MG63 (cell line): Measurements from ENCODE around the gene AHCYL1. TPM values are rescaled to one million over a fixed set of nuclear protein-coding genes. Genes with fewer than 3 reads are reported as not detected.

ENCODE experiments used
- DNase-seq: peaks from one replicate; pipeline ENCODE4 v3.0.0-alpha.2; 2020
- H3K27me3 ChIP-seq: fragments of 250-450 bp; sonication (Bioruptor Pico); 2 replicates; pipeline ENCODE4 v1.5.1; 2020; ENCODE audit warnings: mild to moderate bottlenecking, moderate library complexity
- H3K36me3 ChIP-seq: fragments of 250-450 bp; sonication (Bioruptor Pico); 2 replicates; pipeline ENCODE4 v1.5.1; 2020; ENCODE audit warnings: mild to moderate bottlenecking, moderate library complexity
- H3K4me3 ChIP-seq: fragments of 250-450 bp; sonication (Bioruptor Pico); 2 replicates; pipeline ENCODE4 v1.5.1; 2020; ENCODE audit warnings: mild to moderate bottlenecking, moderate library complexity
- H3K9me3 ChIP-seq: fragments of 250-450 bp; sonication (Bioruptor Pico); 2 replicates; pipeline ENCODE4 v1.5.1; 2020; ENCODE audit warnings: mild to moderate bottlenecking, moderate library complexity
- total RNA-seq: library from RNA; depleted of rRNA; stranded (reverse); fragments of >200 nt; shearing (Covaris generic); gene quantifications from 2 replicates; pipeline ENCODE4 v1.2.3, GENCODE V29; 2014; ENCODE audit warnings: low replicate concordance

Gene AHCYL1
- total RNA-seq, 1 experiment from 2014 or later = 55.4 TPM

GRCh38 chr1:110038271-110038670 lies 53.7 kb downstream of the AHCYL1 start:
- H3K4me3 ChIP-seq = no peak overlapping the region
- H3K9me3 ChIP-seq = no peaks in the 10 kb centered on the region
- H3K36me3 ChIP-seq = peaks cover 77% of the 10 kb centered on the region
- no peaks in the 10 kb centered on the region for H3K27me3 ChIP-seq
- DNase-seq = no peak

- no peaks in the 10 kb centered on the region for H3K9me3 ChIP-seq
- H3K36me3 ChIP-seq = peaks cover 91% of the 10 kb centered on the region
- no peak for DNase-seq
- no peak overlapping the region for H3K4me3 ChIP-seq
- no peaks in the 10 kb centered on the region for H3K27me3 ChIP-seq
These were observed 55.1 kb downstream of the AHCYL1 start for GRCh38 chr1:110039641-110040040.

DNA sequence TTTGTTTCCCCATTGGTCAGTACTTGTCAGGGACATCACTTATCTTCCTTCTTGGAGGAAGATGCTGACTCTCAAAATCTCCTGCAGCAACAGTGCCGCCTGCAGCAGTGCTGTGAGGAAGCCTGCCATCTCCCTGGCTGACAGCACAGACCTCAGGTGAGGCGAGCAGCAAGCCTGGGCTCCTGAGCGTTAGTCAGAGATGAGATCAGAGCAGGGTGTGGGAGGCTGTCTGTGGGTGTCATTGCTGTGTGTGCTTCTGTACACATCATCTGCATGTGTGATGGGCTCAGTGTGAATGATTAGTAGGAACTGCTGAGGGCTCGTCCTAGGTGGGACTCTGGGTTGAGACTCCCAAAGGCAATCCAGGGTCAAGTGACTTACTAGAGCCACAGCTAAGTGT lies 56.0 kb downstream of the AHCYL1 start:
- no peak for DNase-seq
- H3K36me3 ChIP-seq = peaks cover 98% of the 10 kb centered on the region

GRCh38 chr1:110043016-110043415 lies 58.5 kb downstream of the AHCYL1 start:
- H3K36me3 ChIP-seq = peaks cover 98% of the 10 kb centered on the region

More for the DNA sequence above, 56.0 kb downstream of the AHCYL1 start:
- H3K4me3 ChIP-seq = no peak overlapping the region
- H3K9me3 ChIP-seq = no peaks in the 10 kb centered on the region
- no peaks in the 10 kb centered on the region for H3K27me3 ChIP-seq

GRCh38 chr1:110047463-110047862 lies 62.9 kb downstream of the AHCYL1 start:
- H3K36me3 ChIP-seq = peaks cover 98% of the 10 kb centered on the region
- no peaks in the 10 kb centered on the region for H3K9me3 ChIP-seq
- H3K4me3 ChIP-seq = no peak overlapping the region
- no peak for DNase-seq
- no peaks in the 10 kb centered on the region for H3K27me3 ChIP-seq

More at GRCh38 chr1:110043016-110043415, 58.5 kb downstream of the AHCYL1 start:
- no peak for DNase-seq
- Histone ChIP-seq H3K27me3 (no peaks in the 10 kb centered on the region), H3K4me3 (no peak overlapping the region), H3K9me3 (no peaks in the 10 kb centered on the region)

DNA sequence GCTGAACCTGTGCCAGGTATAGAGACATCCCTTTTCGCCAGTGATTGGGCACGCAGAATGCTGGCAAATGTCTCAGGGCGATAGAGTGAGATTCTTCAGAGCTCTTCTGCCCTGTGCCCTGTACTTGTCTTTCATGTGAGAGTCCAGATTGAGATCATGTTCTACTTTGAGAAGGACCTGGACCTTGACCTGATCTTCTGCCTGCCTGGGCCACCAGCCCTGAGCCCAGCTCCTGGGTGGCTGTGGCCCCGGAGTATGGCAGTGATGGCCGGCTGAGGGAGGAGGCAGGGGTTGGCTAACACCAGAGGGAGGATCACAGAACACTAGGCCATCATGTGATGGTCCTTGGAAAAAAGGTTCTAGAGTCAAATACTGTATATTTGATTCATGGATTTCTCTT lies 63.7 kb downstream of the AHCYL1 start:
- no peaks in the 10 kb centered on the region for H3K9me3 ChIP-seq
- H3K36me3 ChIP-seq = peaks cover 98% of the 10 kb centered on the region
- no peaks in the 10 kb centered on the region for H3K27me3 ChIP-seq
- no peak for DNase-seq
- no peak overlapping the region for H3K4me3 ChIP-seq

DNA sequence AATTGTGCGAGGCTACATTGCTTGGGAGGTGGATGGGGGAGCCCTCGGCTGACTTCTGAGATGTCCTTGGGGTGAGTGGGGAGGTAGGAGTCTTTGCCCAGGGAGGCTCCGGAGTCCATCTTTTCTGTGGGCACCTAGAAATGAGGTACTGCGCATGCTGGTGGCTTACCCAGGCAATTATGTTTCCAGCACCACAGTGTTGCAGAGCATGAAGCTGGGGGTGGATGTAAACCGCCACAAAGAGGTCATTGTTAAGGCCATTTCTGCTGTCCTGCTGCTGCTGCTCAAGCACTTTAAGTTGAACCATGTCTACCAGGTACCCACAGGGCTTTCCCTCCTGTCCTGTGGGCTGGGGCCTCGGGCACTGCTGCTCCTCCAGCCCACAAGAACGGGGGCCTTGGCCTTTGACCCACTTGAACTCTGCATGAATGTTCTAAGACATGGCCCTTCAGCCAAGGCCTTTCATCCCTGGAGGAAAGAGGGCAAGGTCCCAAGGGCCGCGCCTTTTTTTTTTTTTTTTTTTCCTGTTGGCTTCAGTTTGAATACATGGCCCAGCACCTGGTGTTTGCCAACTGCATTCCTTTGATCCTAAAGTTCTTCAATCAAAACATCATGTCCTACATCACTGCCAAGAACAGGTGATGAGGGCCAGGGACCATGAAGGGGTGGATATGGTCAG lies 64.5 kb downstream of the AHCYL1 start:
- Histone ChIP-seq H3K4me3 (no peak overlapping the region), H3K9me3 (no peaks in the 10 kb centered on the region), H3K36me3 (peaks cover 98% of the 10 kb centered on the region), H3K27me3 (no peaks in the 10 kb centered on the region)
- DNase-seq = no peak

DNA sequence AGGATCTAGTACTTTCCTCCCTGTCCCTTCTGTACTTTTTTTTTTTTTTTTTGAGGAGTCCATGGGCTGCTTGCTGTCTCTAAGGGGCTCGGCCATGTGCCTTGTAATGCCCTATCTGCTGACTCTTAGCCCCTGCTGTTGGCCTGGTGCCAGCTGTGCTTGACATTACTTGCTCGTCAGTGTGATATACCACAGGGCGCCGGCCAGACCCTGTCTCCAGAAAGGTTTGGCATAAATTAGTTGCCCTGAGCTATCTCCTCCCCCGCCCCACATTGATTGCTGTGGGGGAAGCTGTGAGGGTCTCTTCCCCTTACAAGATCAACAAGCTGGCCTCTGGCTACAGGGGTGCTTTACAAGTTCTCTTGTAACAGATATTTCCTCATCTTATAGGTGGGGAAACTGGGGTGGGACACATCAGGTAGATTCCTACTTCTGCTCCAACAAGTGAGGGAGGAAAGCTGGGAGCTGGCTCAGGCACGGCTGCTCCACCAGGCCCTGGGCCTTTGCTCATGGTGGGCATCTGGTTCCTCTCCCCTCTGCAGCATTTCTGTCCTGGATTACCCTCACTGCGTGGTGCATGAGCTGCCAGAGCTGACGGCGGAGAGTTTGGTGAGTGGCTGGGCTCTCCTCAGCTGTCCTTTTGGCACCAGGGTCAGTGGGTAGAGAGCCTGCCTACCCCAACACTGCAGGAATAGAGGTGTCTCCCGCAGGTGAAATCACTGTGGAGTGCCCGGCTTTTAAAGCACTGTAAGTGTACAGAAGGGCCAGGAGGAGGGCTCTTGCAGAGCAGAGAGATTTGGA lies 65.4 kb downstream of the AHCYL1 start:
- DNase-seq = no peak
- Histone ChIP-seq H3K36me3 (peaks cover 98% of the 10 kb centered on the region), H3K4me3 (no peak overlapping the region), H3K27me3 (no peaks in the 10 kb centered on the region), H3K9me3 (no peaks in the 10 kb centered on the region)

- H3K36me3 ChIP-seq = peaks cover 98% of the 10 kb centered on the region
- H3K27me3 ChIP-seq = no peaks in the 10 kb centered on the region
- no peak for DNase-seq
- no peaks in the 10 kb centered on the region for H3K9me3 ChIP-seq
- no peak overlapping the region for H3K4me3 ChIP-seq
These were observed 66.2 kb downstream of the AHCYL1 start for GRCh38 chr1:110050602-110051261.

- no peak overlapping the region for H3K4me3 ChIP-seq
- H3K9me3 ChIP-seq = no peaks in the 10 kb centered on the region
- no peak for DNase-seq
- H3K27me3 ChIP-seq = no peaks in the 10 kb centered on the region
- H3K36me3 ChIP-seq = peaks cover 97% of the 10 kb centered on the region
These were observed 66.7 kb downstream of the AHCYL1 start for GRCh38 chr1:110051262-110051648.

DNA sequence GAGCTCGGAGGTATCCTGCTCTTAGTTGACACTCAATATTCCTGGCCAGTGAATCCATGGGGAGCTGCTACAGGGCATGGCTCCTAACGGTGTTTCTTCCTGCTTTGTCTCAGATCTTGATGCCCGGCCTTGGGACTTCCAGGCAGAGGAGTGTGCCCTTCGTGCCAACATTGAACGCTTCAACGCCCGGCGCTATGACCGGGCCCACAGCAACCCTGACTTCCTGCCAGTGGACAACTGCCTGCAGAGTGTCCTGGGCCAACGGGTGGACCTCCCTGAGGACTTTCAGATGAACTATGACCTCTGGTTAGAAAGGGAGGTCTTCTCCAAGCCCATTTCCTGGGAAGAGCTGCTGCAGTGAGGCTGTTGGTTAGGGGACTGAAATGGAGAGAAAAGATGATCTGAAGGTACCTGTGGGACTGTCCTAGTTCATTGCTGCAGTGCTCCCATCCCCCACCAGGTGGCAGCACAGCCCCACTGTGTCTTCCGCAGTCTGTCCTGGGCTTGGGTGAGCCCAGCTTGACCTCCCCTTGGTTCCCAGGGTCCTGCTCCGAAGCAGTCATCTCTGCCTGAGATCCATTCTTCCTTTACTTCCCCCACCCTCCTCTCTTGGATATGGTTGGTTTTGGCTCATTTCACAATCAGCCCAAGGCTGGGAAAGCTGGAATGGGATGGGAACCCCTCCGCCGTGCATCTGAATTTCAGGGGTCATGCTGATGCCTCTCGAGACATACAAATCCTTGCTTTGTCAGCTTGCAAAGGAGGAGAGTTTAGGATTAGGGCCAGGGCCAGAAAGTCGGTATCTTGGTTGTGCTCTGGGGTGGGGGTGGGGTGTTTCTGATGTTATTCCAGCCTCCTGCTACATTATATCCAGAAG lies 69.2 kb downstream of the AHCYL1 start:
- DNase-seq = peak; percentile 63
- Histone ChIP-seq H3K4me3 (no peak overlapping the region), H3K27me3 (no peaks in the 10 kb centered on the region), H3K36me3 (peaks cover 91% of the 10 kb centered on the region), H3K9me3 (no peaks in the 10 kb centered on the region)

GRCh38 chr1:110055493-110056284 lies 71.1 kb downstream of the AHCYL1 start:
- no peak for DNase-seq
- Histone ChIP-seq H3K4me3 (no peak overlapping the region), H3K9me3 (no peaks in the 10 kb centered on the region), H3K36me3 (peaks cover 88% of the 10 kb centered on the region), H3K27me3 (no peaks in the 10 kb centered on the region)

- H3K4me3 ChIP-seq = no peak overlapping the region
- H3K9me3 ChIP-seq = no peaks in the 10 kb centered on the region
- H3K36me3 ChIP-seq = peaks cover 88% of the 10 kb centered on the region
- DNase-seq = peak; percentile 51
- no peaks in the 10 kb centered on the region for H3K27me3 ChIP-seq
These were observed 71.7 kb downstream of the AHCYL1 start for GRCh38 chr1:110056285-110056683.

DNA sequence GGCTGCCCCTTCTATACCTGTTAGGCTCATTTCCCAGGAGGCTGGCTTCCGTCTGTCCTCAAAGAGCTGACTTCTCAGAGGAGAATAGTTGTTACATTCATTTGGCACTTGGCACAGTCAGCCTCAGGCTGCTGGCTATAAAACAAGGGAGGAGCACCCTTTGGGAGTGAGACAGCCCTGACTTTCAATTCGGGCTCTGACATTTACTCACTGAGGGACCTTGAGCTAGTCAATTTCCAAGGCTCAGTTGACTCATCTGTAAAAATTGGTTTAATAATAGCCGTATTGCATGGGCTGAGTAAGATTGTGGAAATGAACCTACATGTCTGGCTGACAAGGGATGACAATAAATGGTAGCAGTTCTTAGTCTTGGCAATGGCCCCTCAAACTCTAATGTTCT lies 72.2 kb downstream of the AHCYL1 start:
- peaks cover 88% of the 10 kb centered on the region for H3K36me3 ChIP-seq
- no peaks in the 10 kb centered on the region for H3K27me3 ChIP-seq

DNA sequence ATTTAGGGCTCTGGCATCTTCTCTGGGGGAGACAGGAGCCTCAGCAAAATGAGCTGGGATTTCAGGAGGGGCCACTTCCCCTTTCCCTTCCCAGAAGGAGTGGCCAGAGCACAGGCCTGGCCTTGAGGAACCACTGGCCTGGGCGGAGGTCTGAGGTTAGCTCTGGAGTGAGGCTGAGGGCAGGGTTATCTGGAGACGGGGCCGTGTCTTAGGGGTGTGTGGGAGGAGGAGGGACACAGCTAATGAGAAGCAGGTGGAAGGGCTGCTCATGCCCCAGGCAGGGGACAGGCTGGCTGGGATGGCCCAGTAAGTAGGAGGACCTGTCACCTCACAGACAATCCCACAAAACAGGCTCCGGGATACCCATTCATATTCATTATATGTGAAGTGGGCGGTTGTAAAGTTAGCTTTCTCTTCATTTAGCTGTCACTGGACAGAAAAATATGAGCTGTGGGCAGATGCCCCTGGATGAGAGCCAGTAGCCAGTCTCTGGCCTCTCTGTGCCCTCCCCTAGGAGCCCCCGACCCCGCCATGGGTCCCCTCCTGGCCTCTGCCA lies 73.5 kb downstream of the AHCYL1 start:
- H3K36me3 ChIP-seq = peaks cover 87% of the 10 kb centered on the region
- no peaks in the 10 kb centered on the region for H3K27me3 ChIP-seq
- no peaks in the 10 kb centered on the region for H3K9me3 ChIP-seq
- H3K4me3 ChIP-seq = no peak overlapping the region
- DNase-seq = no peak

More for the DNA sequence above, 72.2 kb downstream of the AHCYL1 start:
- DNase-seq = peak; percentile 89
- H3K4me3 ChIP-seq = no peak overlapping the region
- no peaks in the 10 kb centered on the region for H3K9me3 ChIP-seq

DNA sequence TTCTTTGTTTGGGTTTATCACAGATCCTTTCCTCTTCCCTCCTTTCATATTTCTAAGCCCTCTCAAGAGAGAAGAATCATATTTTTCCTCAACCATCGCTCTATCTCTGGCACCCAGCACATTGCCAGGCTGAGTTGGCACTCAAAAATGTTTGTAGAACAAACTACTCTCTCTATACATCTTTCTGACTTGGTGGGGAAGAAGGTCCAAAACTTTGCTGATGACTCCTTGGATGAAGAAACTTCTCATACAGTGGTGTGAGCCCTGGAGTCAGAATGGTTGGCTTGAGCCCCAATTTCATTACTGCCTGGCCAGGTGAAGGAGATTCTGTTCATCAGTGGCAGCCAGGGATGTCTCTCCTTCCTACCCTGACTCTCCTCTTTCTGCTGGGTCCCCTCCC lies 74.0 kb downstream of the AHCYL1 start:
- H3K27me3 ChIP-seq = no peaks in the 10 kb centered on the region
- DNase-seq = no peak
- no peak overlapping the region for H3K4me3 ChIP-seq
- no peaks in the 10 kb centered on the region for H3K9me3 ChIP-seq
- H3K36me3 ChIP-seq = peaks cover 85% of the 10 kb centered on the region
